GM13976 (cell line): Measurements from ENCODE around the gene GPR149.

Source experiments
- DNase-seq: peaks from one replicate; pipeline ENCODE4 v3.0.0; 2012; ENCODE audit warnings: low spot score
- CTCF ChIP-seq: IDR thresholded peaks from 2 replicates; pipeline ENCODE4 v1.5.1; 2012; ENCODE audit warnings: borderline replicate concordance, mild to moderate bottlenecking; ENCODE audit not compliant: insufficient read depth; ENCODE audit errors: extremely low read depth, missing control alignments, control extremely low read depth
- in situ Hi-C: fragments of 300-500 bp; cut with MboI; formaldehyde crosslinking; loops from one replicate; pipeline ENCODE4 v1.12.0; 2022; ENCODE audit warnings: low sequenced_read_pairs, mixed read lengths, inconsistent platforms; ENCODE audit not compliant: unreplicated experiment

Gene GPR149

GRCh38 chr3:154349223-154349622, 80.8 kb downstream of the GPR149 start:
- in situ Hi-C loops: loop anchor here (25.0 kb wide), 1 partner anchor 988 kb away; no protein-coding TSS in a partner anchor
- DNase-seq: no peak
- TF ChIP-seq CTCF: no peak

GRCh38 chr3:154345422-154346122, 84.4 kb downstream of the GPR149 start:
- in situ Hi-C loops: loop anchor here (25.0 kb wide), 1 partner anchor 992 kb away; no protein-coding TSS in a partner anchor
- no peak for DNase-seq
- no peak for TF ChIP-seq CTCF

DNA sequence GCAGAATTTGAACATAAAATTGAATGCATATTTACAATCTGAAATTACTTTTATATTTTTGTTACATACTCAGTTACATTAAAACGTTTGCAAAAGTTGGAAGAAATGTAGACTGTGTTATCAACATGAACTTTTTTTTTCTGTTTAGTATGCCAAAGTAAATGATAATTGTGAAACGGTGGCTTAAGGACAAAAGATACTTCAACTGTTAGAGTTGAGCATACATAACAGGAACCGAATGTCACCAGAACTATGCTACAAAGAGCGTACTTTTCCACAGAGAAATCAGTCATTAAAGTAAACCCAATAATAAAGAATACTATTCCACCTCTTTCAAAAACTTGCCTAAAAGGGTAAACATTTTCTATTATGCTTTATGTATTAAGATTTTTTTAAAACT, 91.4 kb downstream of the GPR149 start:
- no peak for DNase-seq
- no peak for TF ChIP-seq CTCF
- in situ Hi-C loops: loop anchor here (25.0 kb wide), 1 partner anchor 999 kb away; no protein-coding TSS in a partner anchor

DNA sequence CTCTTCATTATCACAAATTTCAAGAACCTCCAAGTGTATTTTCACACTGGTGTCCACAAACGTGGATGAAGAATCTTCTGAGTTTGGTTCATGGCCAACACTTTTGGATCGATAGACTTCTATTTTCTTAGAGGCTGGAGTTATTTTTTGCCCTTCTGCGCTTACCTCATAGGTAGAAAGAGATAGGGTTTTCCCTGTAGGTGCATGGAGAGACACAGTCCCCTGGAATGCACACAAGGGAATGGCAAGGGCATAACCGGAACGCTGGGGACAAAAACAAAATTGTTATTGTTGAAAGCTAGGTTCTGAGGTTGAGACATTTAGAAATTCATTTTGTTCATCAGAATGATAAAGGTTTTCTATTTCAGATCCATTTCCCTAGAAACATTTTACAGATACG, 92.0 kb downstream of the GPR149 start:
- in situ Hi-C loops: loop anchor here (25.0 kb wide), 1 partner anchor 999 kb away; no protein-coding TSS in a partner anchor
- no peak for TF ChIP-seq CTCF
- DNase-seq: no peak

DNA sequence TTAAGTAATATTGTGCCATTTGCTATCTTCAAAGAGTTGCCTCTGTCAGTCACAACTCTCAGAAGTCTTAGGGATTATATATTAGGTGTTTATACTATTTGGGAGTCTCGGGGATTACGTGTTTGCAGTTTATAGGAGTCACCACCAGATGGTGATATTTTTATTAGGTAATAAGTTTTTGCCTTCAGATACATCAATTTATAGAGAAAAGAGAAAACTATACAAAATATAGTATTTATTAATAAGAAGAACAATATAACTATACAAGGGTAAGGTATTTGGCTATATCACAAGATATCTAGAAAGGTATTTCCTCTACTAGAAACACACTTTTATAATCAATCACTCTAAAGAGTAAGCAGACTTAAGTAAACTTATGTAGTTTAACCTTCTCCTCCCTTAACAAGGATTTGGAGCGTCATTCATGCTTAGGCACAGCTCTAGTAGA, 95.0 kb downstream of the GPR149 start:
- TF ChIP-seq CTCF: peak; percentile 13
- in situ Hi-C loops: loop anchor here (25.0 kb wide), 1 partner anchor 1002 kb away; no protein-coding TSS in a partner anchor
- DNase-seq: peak; percentile 9

GRCh38 chr3:154327871-154328270, 102.1 kb downstream of the GPR149 start:
- no peak for DNase-seq
- no peak for TF ChIP-seq CTCF
- in situ Hi-C loops: loop anchor here (25.0 kb wide), 1 partner anchor 1009 kb away; no protein-coding TSS in a partner anchor

GRCh38 chr3:154324919-154325318, 105.1 kb downstream of the GPR149 start:
- DNase-seq: no peak
- no peak for TF ChIP-seq CTCF
- in situ Hi-C loops: loop anchor here (25.0 kb wide), 2 partner anchors 1012 to 1562 kb away; no protein-coding TSS in a partner anchor
